ENCODE measurements around the gene TMPRSS11A.

DNA sequence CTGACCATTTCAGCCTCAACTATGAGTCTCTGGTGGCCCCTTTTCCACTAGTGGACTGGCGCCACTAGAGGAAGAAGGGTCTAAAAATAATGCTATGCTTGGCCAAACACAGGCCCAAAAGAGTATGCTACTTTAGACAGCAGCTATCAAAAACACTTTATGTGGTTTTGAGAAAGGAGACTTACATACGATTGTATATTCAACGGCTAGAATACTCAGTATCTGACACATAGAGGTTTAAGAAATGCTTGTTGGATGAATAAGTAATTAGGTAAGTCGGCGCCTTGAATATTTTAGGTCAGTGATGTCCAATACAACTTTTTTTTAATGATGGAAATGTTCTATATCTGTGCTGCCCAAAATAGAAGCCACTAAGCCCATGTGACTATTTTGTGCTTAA is 25.7 kb upstream of the TMPRSS11A start:
- TF ChIP-seq, protein P1, sequence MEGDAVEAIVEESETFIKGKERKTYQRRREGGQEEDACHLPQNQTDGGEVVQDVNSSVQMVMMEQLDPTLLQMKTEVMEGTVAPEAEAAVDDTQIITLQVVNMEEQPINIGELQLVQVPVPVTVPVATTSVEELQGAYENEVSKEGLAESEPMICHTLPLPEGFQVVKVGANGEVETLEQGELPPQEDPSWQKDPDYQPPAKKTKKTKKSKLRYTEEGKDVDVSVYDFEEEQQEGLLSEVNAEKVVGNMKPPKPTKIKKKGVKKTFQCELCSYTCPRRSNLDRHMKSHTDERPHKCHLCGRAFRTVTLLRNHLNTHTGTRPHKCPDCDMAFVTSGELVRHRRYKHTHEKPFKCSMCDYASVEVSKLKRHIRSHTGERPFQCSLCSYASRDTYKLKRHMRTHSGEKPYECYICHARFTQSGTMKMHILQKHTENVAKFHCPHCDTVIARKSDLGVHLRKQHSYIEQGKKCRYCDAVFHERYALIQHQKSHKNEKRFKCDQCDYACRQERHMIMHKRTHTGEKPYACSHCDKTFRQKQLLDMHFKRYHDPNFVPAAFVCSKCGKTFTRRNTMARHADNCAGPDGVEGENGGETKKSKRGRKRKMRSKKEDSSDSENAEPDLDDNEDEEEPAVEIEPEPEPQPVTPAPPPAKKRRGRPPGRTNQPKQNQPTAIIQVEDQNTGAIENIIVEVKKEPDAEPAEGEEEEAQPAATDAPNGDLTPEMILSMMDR (conservative IDR thresholded peaks at IDR 0.05 in 1 of 2, IDR thresholded peaks at IDR 0.05 in 1 of 2; ENCODE audit: extremely low read depth in 1 of 2, insufficient read depth in 1 of 2, low read depth in 1 of 2, low read length in 2 of 2): no peak
- no peak for TF ChIP-seq EZH2 (IDR thresholded peaks at IDR 0.05; ENCODE audit: borderline replicate concordance, low read length)

All from mammary epithelial cell (primary cell).